CMK (cell line): ENCODE data around the gene KDSR.

Experiments
- DNase-seq: peaks from one replicate; pipeline ENCODE4 v3.0.0-alpha.2; 2010; ENCODE audit warnings: low read depth

Gene KDSR

DNA sequence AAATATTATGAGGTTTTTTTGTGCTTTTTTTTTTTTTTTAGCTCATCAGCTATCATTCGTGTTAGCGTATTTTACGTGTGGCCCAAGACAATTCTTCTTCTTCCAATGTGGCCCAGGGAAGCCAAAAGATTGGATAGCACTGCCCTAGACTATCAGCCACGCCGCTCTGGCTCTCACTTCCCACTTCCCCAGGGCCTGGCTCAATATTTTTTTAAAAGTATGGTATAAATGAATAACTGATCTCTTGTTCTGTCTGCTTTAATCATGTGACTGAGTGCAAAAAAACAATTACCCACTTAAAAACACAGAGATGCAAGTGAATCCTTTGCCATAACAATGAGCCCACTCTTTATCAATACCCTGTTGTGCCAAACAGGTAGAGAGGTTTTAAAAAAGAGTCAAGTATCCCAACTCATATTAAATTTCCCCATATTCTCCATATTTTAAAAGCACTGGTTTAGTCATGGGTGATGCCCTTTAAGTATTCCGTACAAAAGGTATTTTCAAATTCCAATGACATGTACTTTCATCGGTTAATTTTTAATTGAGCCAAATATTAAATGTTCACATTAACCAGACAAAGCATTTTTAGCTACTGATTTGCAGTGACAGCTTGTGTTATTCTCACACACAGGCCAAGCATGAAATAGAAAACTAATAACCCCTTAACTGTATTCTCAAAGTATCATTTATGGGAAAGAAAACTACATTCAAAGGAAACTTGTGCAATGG is 60.0 kb downstream of the KDSR start:
- DNase-seq, result no peak

- no peak for DNase-seq
Observed at GRCh38 chr18:63306249-63306648, 60.8 kb downstream of the KDSR start.

DNA sequence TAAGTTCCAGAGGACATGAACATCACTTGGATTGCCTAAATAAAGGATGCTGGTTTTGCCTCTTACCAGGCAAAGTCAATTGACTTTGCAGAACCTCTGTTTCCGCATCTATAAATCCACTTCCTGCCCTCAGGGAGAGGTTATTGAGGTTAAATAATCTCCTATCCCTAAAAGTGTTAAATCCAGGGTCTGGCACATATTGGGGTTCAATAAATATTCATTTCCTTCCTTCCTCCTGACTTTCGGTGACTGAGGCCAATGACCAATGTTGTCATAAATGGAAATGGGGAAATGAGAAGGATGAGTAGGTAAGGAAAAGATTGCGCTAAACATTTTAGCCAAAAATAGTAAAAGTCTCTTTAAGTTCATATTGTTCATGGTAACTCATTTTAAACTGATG is 63.5 kb downstream of the KDSR start:
- DNase-seq, result no peak

DNA sequence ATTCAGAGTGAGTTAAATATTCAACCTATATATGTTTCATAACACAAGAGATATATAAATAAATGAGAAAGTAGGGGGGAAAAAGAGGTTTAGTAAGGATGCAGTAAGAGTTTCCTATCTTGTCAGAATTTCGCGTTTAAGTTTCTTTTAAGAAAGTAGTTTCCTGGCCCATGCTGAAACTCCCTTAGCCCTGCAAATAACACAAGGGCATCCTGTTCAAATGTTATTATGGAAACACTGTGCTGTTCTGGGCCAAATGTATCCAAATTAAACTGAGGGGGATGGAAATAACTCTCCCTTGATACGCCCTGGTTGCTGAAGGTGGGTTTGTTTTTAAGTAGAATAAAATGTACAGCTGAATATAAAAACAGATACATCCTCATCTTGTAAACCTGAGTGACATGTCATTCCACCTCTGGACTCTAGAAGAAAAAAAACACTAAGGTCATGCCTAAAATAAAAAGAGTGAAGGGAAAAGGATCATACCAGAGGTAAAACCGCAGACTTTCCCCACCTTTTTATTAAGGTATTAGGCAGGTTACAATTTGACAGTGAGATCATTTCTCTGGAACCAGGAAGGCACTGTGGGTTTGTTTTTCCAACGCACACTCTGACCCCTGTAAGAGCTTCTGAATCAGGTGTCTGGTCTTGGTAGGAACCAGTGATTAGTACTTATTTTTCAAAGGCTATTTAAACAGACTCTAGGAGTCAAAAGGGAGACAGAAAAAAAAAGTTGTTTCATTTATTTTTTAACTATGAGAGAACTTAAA is 64.2 kb downstream of the KDSR start:
- DNase-seq, result no peak

GRCh38 chr18:63302220-63302619 is 64.8 kb downstream of the KDSR start:
- no peak for DNase-seq

- DNase-seq, result no peak
Observed at GRCh38 chr18:63301434-63301833, 65.6 kb downstream of the KDSR start.

GRCh38 chr18:63299837-63300745 is 66.9 kb downstream of the KDSR start:
- no peak for DNase-seq

GRCh38 chr18:63298400-63299365 is 68.3 kb downstream of the KDSR start:
- no peak for DNase-seq

DNA sequence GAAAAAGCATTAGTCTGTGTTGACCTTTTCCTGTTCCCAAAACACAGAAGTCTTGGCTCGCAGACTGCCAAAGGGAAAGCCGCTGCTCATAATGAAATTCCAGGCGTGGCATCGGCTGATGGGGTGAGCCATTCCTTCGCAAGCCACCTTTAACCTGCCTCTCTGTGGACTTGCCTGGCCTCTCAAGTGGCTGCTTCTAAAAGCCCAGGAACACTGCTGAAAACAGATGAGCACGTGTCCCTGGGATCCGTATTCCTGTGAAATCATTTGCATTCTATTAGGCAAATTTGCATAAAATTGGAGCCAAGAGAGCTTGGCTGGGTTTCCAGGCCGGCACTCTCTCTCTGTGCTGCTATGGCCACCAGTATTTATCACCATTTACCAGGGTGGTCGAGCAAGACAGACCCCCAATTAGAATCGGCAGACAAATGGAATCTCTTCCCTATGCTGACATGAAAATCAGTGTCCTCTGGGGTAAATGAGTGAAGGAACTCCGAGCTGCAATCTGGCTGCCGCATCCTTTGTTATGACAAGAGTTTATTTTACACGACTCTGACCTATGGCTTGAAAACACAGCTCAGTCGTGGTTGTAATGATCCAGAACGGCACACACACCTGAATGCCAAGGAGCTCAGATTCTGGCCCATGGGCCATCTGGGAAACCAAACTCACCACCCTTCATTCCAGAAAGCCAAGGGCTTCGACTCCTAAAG is 69.2 kb downstream of the KDSR start:
- DNase-seq, result no peak

GRCh38 chr18:63293935-63294334 is 73.1 kb downstream of the KDSR start:
- no peak for DNase-seq

DNA sequence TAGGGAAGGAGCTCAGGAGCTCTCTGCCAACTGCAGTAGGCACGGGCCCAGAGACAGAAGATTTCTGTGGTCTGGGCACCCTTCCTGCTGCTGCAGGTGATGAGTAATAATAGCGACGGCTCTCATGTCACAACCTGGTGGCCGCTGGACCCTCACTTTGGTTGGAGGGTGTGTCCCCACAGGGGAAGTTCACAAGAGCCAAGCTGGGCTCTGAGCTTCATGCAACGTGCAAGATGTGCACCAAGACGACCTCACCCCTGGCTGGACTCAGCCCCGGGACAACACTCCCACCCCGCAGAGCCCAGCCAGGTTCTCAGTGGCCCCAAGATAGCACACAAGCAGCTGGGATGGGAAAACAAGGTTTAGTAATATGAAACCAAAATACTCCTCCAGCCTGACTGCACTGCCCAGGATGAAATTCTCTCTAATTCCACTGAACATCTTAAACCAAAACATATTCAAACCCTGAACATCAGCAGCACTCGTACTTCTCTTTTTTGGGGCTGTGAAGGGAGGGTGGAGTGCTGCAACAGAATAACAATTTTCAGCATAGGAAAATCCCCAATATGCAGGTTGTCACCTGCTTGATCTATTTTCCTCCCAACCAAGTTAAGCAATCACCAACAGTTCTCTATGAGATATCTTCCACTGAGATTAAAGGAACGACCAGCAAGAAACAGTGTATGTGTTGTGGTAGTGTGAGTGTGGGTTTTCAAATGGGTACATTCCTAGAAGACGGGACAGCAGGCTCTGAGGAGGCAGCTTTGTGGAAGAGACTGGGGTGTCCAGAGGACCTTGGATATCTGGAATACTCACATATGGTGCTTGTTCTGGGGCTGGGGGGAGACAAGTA is 73.9 kb downstream of the KDSR start:
- no peak for DNase-seq

DNA sequence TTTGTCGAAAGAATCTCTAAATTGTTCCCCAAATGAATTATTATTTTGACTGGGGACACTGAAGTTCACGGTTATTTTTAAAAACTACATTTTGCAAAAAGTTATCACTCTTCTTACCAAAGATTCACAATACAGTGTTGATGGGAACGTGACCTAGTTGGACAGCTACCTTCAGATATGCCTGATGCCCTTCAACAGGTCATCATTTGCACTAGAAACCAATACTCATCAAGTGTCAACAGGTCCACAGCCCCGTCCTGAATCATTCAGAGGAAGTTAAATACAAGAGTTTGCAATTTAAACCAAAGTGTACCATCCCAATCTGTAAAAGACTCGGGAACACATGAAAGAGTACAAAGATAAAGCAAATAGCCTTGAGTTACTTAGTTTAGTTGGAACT is 75.7 kb downstream of the KDSR start:
- no peak for DNase-seq

- DNase-seq, result no peak
Observed at GRCh38 chr18:63290821-63291200, 76.2 kb downstream of the KDSR start.

GRCh38 chr18:63290166-63290820 is 76.7 kb downstream of the KDSR start:
- no peak for DNase-seq

DNA sequence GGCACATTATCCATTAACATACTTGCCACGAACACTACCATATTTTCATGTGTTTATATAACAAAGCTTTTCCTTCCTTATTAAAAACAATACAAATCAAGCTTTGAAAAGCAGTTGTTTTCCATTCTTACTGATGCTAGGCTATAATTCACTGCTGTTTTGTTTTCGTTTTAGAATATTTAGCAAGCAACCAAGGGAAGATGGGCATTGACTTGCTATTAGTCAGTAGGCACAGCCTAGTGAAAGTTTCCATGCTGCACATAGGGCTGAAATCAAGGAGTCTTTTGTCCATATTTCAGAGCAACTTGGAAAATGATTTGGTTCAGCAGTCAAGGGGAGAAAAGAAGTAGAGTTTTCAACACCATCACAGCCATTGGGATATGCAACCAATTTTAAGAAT is 78.7 kb downstream of the KDSR start:
- DNase-seq, result no peak

GRCh38 chr18:63287691-63288220 is 79.2 kb downstream of the KDSR start:
- no peak for DNase-seq

GRCh38 chr18:63286926-63287325 is 80.1 kb downstream of the KDSR start:
- DNase-seq, result no peak

DNA sequence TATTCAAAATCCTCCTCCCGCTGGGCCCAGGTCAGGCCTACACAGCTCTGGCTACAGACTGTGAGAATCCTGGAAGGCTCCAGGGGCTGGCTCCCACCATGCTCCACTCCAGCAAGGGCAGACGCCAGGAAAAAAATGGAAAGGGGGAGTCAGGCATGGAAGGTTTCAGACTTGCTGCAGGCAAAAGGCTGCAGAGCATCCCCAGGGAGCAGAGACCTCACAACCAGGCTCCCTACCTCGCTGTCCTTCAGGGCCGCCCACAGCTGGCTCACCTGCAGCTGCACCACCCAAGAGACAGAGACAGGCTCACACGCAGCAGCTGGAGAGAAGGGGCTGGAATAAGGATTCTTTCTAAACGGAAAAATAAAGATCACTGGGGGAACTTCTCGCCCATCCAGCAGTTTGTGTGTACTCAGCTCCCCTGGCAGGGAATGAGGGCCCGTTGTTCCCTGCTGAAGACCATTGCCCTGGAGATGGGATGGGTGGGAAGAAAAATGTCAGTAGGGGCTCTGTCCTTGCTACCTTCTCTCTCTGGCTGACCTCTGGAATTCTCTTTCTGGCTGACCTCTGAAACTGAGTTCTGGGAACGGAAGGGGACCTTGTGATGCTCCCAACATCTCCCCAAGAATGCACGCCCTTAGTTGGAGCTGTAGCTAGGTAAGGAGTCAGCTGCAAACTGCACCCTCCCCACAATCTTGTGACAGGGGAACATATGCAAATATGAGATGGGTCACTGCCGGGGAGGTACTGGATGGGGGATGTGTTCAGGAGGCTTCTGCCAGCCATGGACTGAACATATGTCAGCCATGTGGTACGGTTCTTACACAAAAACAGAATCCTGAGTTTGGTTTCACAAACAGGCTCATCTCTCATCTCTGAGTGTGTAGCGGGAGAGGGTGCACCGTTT is 81.9 kb downstream of the KDSR start:
- no peak for DNase-seq
